GM23338 (cell line): ENCODE measurements around the gene DNAI2.

Experiments
- CREB1 ChIP-seq: fragments of 250-450 bp; sonication (Bioruptor Pico); IDR thresholded peaks from 2 replicates; pipeline ENCODE4 v1.5.0; 2020; ENCODE audit warnings: low read depth, mild to moderate bottlenecking, moderate library complexity
- CTCF ChIP-seq, 2 experiments: fragments of 200-600 bp in 1 of 2; sonication (generic) in 1 of 2; conservative IDR thresholded peaks; 2 replicates each; pipeline versions ENCODE4 v1.5.1 to v1.6.1; 2016 to 2017; ENCODE audit warnings: antibody characterized with exemption in 2 of 2, low read depth in 2 of 2, mild to moderate bottlenecking in 2 of 2, moderate library complexity in 1 of 2
- EZH2 ChIP-seq: fragments of 200-600 bp; sonication (generic); IDR thresholded peaks from one replicate; pipeline ENCODE4 v1.8.0; 2017; ENCODE audit warnings: antibody characterized with exemption, mild to moderate bottlenecking, low read depth; ENCODE audit not compliant: unreplicated experiment
- EZH2phosphoT487 ChIP-seq: fragments of 200-600 bp; sonication (generic); IDR thresholded peaks from one replicate; pipeline ENCODE4 v1.8.1; 2018; ENCODE audit warnings: antibody characterized with exemption; ENCODE audit not compliant: unreplicated experiment
- JUNB ChIP-seq: IDR thresholded peaks from one replicate; pipeline ENCODE4 v1.6.1; 2016; ENCODE audit warnings: antibody characterized with exemption; ENCODE audit not compliant: unreplicated experiment
- NANOG ChIP-seq: IDR thresholded peaks from 2 replicates; pipeline ENCODE4 v1.6.1; 2016; ENCODE audit warnings: antibody characterized with exemption, borderline replicate concordance
- POLR2AphosphoS5 ChIP-seq: IDR thresholded peaks from 2 replicates; pipeline ENCODE4 v1.6.1; 2016; ENCODE audit warnings: antibody characterized with exemption, low read depth
- REST ChIP-seq: IDR thresholded peaks from one replicate; pipeline ENCODE4 v1.6.1; 2018; ENCODE audit warnings: antibody characterized with exemption; ENCODE audit not compliant: unreplicated experiment
- STAT1 ChIP-seq: IDR thresholded peaks from one replicate; pipeline ENCODE4 v1.6.1; 2016; ENCODE audit warnings: antibody characterized with exemption; ENCODE audit not compliant: unreplicated experiment
- ZNF114 ChIP-seq: fragments of 250-450 bp; sonication (Bioruptor Pico); IDR thresholded peaks from 2 replicates; pipeline ENCODE4 v1.5.0; 2020; ENCODE audit warnings: mild to moderate bottlenecking, moderate library complexity
- ZNF331 ChIP-seq: fragments of 250-450 bp; sonication (Bioruptor Pico); IDR thresholded peaks from 2 replicates; pipeline ENCODE4 v1.5.0; 2020; ENCODE audit warnings: low read depth, mild to moderate bottlenecking, moderate library complexity
- TF ChIP-seq, protein P1 (sequence below): IDR thresholded peaks from 2 replicates; pipeline ENCODE4 v1.6.1; 2016; ENCODE audit warnings: antibody characterized with exemption

DNA sequence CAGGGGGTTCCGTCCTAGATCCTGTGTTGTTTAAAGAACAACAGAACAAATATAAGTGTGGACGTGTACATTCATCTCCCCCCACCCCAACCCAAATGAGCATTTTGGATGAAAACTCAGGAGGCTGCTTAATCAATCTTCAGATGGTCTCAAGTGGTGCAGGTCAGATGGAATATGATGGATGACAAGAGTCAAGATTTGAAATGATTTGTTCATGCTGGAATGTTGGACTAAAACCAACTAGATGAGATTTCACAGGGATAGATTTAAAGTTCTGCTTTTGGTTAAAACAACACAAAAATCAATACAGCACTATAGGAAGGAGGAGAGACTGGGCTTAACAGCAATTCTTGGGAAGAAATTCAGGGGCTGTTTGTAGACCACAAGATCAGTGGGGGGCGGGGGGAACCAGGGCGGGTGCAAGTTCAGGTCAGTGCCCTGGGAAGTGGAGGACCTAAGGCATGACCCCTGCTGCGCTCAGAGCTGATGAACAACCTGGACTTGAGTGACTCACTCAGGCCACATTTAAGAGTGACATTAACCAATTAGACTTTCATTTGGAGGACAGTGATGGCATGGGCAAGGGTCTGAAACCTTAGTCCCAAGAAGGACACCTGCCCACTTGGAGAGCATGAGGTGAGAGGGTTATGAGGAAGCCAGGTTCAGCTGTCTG is 45.6 kb upstream of the DNAI2 start:
- TF ChIP-seq CREB1 (CRISPR knock-in tag) (no peak), EZH2 (no peak), REST (no peak), JUNB (no peak), POLR2AphosphoS5 (no peak), CTCF (conservative IDR thresholded peaks at IDR 0.05; ENCODE audit: low read depth in 2 of 2) (no peak), EZH2phosphoT487 (no peak), ZNF114 (no peak), ZNF331 (CRISPR knock-in tag) (no peak), STAT1 (no peak), NANOG (no peak)
- TF ChIP-seq, protein P1, sequence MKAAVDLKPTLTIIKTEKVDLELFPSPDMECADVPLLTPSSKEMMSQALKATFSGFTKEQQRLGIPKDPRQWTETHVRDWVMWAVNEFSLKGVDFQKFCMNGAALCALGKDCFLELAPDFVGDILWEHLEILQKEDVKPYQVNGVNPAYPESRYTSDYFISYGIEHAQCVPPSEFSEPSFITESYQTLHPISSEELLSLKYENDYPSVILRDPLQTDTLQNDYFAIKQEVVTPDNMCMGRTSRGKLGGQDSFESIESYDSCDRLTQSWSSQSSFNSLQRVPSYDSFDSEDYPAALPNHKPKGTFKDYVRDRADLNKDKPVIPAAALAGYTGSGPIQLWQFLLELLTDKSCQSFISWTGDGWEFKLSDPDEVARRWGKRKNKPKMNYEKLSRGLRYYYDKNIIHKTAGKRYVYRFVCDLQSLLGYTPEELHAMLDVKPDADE, result no peak
